Tibial nerve (tissue), 4 donors: Measurements from ENCODE around the gene APOBEC2. TPM values are rescaled to one million over a fixed set of nuclear protein-coding genes. Genes with fewer than 3 reads are reported as not detected.

Experiments
- DNase-seq, 2 donors: peaks; one replicate each; pipeline ENCODE4 v3.0.0-alpha.2; 2019; ENCODE audit warnings: low spot score in 2 of 2
- H3K27ac ChIP-seq, 4 donors: fragments of 200-600 bp; sonication (generic) in 3 of 4; one replicate each; pipeline ENCODE4 v1.5.1; 2017 to 2019; ENCODE audit warnings: mild to moderate bottlenecking in 1 of 4
- H3K27me3 ChIP-seq, 2 donors: fragments of 200-600 bp; sonication (generic) in 1 of 2; one replicate each; pipeline versions ENCODE4 v1.5.1 to v1.6.0; 2017 to 2019
- H3K36me3 ChIP-seq, 3 donors: fragments of 200-600 bp; sonication (generic); one replicate each; pipeline ENCODE4 v1.5.1; 2018 to 2019
- H3K4me1 ChIP-seq, 4 donors: fragments of 200-600 bp; sonication (generic) in 3 of 4; one replicate each; pipeline ENCODE4 v1.5.1; 2017 to 2019
- H3K4me3 ChIP-seq, 4 donors: fragments of 200-600 bp; sonication (generic) in 3 of 4; one replicate each; pipeline ENCODE4 v1.5.1; 2017 to 2019; ENCODE audit warnings: mild to moderate bottlenecking in 1 of 4, moderate library complexity in 1 of 4
- H3K9me3 ChIP-seq, 4 donors: fragments of 200-600 bp; sonication (generic) in 3 of 4; one replicate each; pipeline ENCODE4 v1.5.1; 2017 to 2019
- EP300 ChIP-seq, 2 donors: sonication (generic); formaldehyde crosslinking; IDR thresholded peaks; one replicate each; pipeline ENCODE4 v1.6.1; 2017; ENCODE audit warnings: antibody characterized with exemption in 2 of 2, mild to moderate bottlenecking in 1 of 2
- POLR2A ChIP-seq, 2 donors: fragments of 450-650 bp; IDR thresholded peaks; one replicate each; pipeline ENCODE4 v1.6.1; 2017; ENCODE audit warnings: antibody characterized with exemption in 2 of 2, mild to moderate bottlenecking in 2 of 2, moderate library complexity in 2 of 2
- WGBS, 2 donors: methylation state at CpG; one replicate each; pipeline ENCODE4 v1.1.5; 2018; 5-methylcytosine and 5-hydroxymethylcytosine counted together
- total RNA-seq, 4 donors: library from RNA; depleted of rRNA; stranded (reverse); fragments of >200 nt; gene quantifications; one replicate each; pipeline ENCODE4 v1.1.0, GENCODE V29; 2016
- TF ChIP-seq, protein P1 (sequence below), 5 experiments: fragments of 200-600 bp in 3 of 5; fragments of 450-650 bp in 2 of 5; sonication (generic) in 3 of 5; IDR thresholded peaks; one replicate each; pipeline ENCODE4 v1.5.1; 2016 to 2019; ENCODE audit warnings: antibody characterized with exemption in 5 of 5, mild to moderate bottlenecking in 3 of 5, moderate library complexity in 2 of 5

APOBEC2 gene
- total RNA-seq, 4 donors from 2014 or later, result not detected

DNA sequence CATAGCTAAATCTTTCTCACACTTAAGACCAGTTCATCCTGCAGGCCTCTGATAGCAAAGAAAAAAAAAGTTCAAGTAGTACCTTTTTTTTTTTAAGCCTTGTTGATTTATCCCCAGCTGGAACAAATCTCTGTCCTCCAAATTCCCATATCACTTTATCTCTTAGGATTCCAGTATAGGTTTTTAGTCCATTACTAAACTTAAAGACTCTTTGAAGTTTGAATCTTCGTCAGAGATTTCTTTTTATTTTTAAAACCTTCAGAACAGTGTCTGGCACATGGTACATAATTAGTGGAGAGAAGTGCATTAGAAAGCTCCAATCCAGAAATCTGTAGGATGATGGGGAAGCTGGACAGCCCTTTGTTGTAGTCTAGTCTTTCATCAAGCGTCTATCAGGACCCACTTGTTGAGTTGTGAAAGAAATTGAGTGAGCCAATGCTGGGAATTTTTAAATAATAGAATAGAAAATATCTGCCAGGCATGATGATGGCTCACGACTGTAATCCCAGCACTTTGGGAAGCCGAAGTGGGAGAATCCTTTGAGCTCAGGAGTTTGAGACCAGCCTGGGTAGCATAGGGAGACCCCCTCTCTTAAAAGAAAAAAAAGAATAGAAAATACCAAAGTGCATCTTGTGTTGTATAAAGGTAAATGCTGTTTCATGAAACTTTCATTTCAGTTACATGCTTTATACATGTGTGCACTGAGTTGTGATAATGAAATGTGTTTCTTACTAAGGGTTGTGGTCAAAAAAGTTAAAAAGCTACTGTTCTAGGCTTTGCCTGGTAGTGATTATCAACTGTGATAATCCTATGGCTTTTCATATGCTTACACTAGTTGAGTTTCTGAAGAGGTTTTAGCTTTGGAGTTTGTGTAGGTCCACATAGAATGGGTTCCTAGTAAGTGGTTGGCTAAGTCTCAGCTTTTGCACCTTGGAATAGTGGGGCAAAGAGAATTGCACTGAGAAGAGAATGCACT, 22.9 kb downstream of the APOBEC2 start:
- Histone ChIP-seq H3K27me3 (no peaks in the 10 kb centered on the region), H3K9me3 (no peaks in the 10 kb centered on the region), H3K27ac (peak overlapping the region in 2 of 4 donors; percentile 100), H3K4me1 (peaks cover 0 to 47% (median 20%) of the 10 kb centered on the region in 4 donors), H3K36me3 (peaks cover 0 to 21% (median 7%) of the 10 kb centered on the region in 3 donors), H3K4me3 (no peak overlapping the region)
- WGBS, 2 donors, result 67 to 72% methylated on average over 4 of the region's 4 CpGs
- TF ChIP-seq EP300 (IDR thresholded peaks at IDR 0.05), result no peak
- TF ChIP-seq POLR2A (IDR thresholded peaks at IDR 0.05), result no peak
- TF ChIP-seq, protein P1, sequence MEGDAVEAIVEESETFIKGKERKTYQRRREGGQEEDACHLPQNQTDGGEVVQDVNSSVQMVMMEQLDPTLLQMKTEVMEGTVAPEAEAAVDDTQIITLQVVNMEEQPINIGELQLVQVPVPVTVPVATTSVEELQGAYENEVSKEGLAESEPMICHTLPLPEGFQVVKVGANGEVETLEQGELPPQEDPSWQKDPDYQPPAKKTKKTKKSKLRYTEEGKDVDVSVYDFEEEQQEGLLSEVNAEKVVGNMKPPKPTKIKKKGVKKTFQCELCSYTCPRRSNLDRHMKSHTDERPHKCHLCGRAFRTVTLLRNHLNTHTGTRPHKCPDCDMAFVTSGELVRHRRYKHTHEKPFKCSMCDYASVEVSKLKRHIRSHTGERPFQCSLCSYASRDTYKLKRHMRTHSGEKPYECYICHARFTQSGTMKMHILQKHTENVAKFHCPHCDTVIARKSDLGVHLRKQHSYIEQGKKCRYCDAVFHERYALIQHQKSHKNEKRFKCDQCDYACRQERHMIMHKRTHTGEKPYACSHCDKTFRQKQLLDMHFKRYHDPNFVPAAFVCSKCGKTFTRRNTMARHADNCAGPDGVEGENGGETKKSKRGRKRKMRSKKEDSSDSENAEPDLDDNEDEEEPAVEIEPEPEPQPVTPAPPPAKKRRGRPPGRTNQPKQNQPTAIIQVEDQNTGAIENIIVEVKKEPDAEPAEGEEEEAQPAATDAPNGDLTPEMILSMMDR (IDR thresholded peaks at IDR 0.05), result no peak
- DNase-seq, result no peak

DNA sequence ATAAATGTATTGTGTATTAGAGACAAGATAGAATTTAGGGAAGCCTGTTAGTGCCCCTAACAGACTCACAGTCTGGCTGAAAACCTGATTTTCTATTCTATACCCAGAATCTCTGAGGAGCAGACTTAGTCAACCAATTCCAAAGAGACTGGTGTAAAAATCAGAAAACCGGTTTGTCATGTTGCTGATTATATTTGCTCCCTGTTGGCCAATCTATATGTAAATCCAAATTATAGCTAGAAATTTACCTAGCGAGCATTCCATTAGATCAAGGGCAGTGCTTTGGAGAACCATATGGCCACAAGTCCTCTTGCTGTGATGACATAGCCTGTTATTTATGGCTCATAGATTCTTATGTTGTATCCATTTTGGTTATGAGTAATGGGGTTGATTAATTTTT, 24.5 kb downstream of the APOBEC2 start:
- no peak for TF ChIP-seq POLR2A (IDR thresholded peaks at IDR 0.05)
- TF ChIP-seq EP300 (IDR thresholded peaks at IDR 0.05), result no peak
- TF ChIP-seq, protein P1 (IDR thresholded peaks at IDR 0.05), result no peak
- H3K27ac ChIP-seq, result no peak overlapping the region
- H3K27me3 ChIP-seq, result no peaks in the 10 kb centered on the region
- WGBS, 2 donors, result 84 to 90% methylated on average over 2 of the region's 2 CpGs
- H3K4me1 ChIP-seq, result peaks cover 0 to 42% (median 18%) of the 10 kb centered on the region in 4 donors
- no peak overlapping the region for H3K4me3 ChIP-seq
- peaks cover 0 to 31% (median 7%) of the 10 kb centered on the region in 3 donors for H3K36me3 ChIP-seq
- no peak for DNase-seq
- no peaks in the 10 kb centered on the region for H3K9me3 ChIP-seq

DNA sequence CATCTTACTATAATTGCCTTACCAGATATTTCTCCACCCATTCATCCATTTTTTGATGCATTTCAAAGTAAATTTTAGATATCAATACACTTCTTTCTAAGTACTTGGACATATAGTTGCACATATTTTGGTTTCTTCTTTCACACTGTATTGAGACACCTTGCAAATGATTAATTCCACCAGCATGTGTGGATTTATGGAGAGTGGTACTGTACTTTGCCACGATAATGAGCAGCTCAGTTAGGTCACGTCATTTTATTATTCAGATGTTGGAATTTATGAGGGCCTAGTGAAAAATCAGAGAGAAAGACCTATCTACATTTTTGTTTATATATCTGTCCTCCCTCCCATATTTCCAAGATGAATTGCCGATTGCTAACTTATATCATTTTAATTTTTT, 25.1 kb downstream of the APOBEC2 start:
- Histone ChIP-seq H3K27ac (no peak overlapping the region), H3K9me3 (no peaks in the 10 kb centered on the region), H3K4me1 (peaks cover 0 to 42% (median 18%) of the 10 kb centered on the region in 4 donors), H3K4me3 (no peak overlapping the region), H3K27me3 (no peaks in the 10 kb centered on the region), H3K36me3 (peaks cover 0 to 35% (median 7%) of the 10 kb centered on the region in 3 donors)
- TF ChIP-seq EP300 (IDR thresholded peaks at IDR 0.05), result no peak
- TF ChIP-seq, protein P1 (IDR thresholded peaks at IDR 0.05), result no peak
- no peak for TF ChIP-seq POLR2A (IDR thresholded peaks at IDR 0.05)
- 86 to 87% methylated on average over 3 of the region's 3 CpGs for WGBS, 2 donors
- no peak for DNase-seq

DNA sequence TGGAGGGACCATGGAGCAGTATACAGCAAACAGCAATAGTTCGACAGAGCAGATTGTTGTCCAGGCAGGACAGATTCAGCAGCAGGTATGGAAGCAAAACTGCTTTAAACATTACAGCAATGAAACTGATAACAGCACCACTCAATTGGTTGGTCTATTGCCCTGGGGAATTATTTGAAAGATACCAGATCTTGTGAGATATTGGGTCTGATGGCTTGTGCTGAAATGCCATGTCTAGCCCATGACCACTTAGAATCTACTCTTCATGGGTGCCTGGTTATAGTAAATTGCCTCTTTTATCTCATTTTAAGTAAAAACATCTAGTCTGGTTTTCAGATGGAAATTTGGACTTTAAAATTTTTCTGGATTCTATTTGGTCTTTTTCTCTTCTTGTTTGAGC, 26.1 kb downstream of the APOBEC2 start:
- 100% methylated on average over 1 of the region's 1 CpG for WGBS, 2 donors
- Histone ChIP-seq H3K36me3 (peaks cover 0 to 44% (median 7%) of the 10 kb centered on the region in 3 donors), H3K4me3 (no peak overlapping the region)

More for the DNA sequence above, 26.1 kb downstream of the APOBEC2 start:
- TF ChIP-seq, protein P1 (IDR thresholded peaks at IDR 0.05), result no peak
- TF ChIP-seq EP300 (IDR thresholded peaks at IDR 0.05) (no peak), POLR2A (IDR thresholded peaks at IDR 0.05) (no peak)
- Histone ChIP-seq H3K27me3 (no peaks in the 10 kb centered on the region), H3K27ac (no peak overlapping the region), H3K9me3 (no peaks in the 10 kb centered on the region), H3K4me1 (peaks cover 0 to 40% (median 17%) of the 10 kb centered on the region in 4 donors)
- DNase-seq, result no peak
